Measurements from ENCODE around the gene ABCG8.

- TF ChIP-seq POLR2A (IDR thresholded peaks at IDR 0.05), result no peak
- no peak for TF ChIP-seq CTCF (IDR thresholded peaks at IDR 0.05)
Measured at GRCh38 chr2:43848214-43848613, 9.4 kb downstream of the ABCG8 start.
